Duodenal mucosa (tissue), 2 donors: ENCODE measurements around the gene RFX7.

ENCODE experiments used
- H3K27ac ChIP-seq: one replicate; pipeline ENCODE4 v1.7.0; 2013; ENCODE audit warnings: low read depth, low read length
- H3K27me3 ChIP-seq, 2 donors: one replicate each; pipeline ENCODE4 v1.7.0; 2013; ENCODE audit warnings: low read length in 2 of 2, control low read depth in 1 of 2; ENCODE audit not compliant: insufficient read depth in 2 of 2, control insufficient read depth in 1 of 2
- H3K36me3 ChIP-seq, 2 donors: one replicate each; pipeline ENCODE4 v1.7.0; 2013; ENCODE audit warnings: low read length in 2 of 2, control low read depth in 1 of 2; ENCODE audit not compliant: insufficient read depth in 2 of 2, control insufficient read depth in 1 of 2
- H3K4me1 ChIP-seq, 2 donors: one replicate each; pipeline ENCODE4 v1.7.0; 2013; ENCODE audit warnings: low read length in 2 of 2, control low read depth in 1 of 2; ENCODE audit not compliant: insufficient read depth in 2 of 2, control insufficient read depth in 1 of 2
- H3K4me3 ChIP-seq, 2 donors: one replicate each; pipeline ENCODE4 v1.7.0; 2013; ENCODE audit warnings: low read length in 2 of 2, low read depth in 1 of 2
- H3K9ac ChIP-seq, 2 donors: one replicate each; pipeline ENCODE4 v1.7.0; 2013; ENCODE audit warnings: low read length in 2 of 2, low read depth in 1 of 2
- H3K9me3 ChIP-seq, 2 donors: one replicate each; pipeline ENCODE4 v1.7.0; 2013; ENCODE audit warnings: low read length in 2 of 2, control low read depth in 1 of 2; ENCODE audit not compliant: control insufficient read depth in 1 of 2

RFX7 gene

GRCh38 chr15:56150204-56150603, 93.5 kb downstream of the RFX7 start:
- Histone ChIP-seq H3K36me3 (peaks cover 0 to 5% of the 10 kb centered on the region in 2 donors), H3K27me3 (no peaks in the 10 kb centered on the region), H3K9ac (no peak overlapping the region), H3K27ac (no peak overlapping the region), H3K4me1 (no peaks in the 10 kb centered on the region), H3K9me3 (peaks cover 2 to 5% of the 10 kb centered on the region in 2 donors), H3K4me3 (no peak overlapping the region)

- H3K9me3 ChIP-seq: no peaks in the 10 kb centered on the region
- H3K4me1 ChIP-seq: no peaks in the 10 kb centered on the region
- H3K4me3 ChIP-seq: no peak overlapping the region
- H3K27me3 ChIP-seq: no peaks in the 10 kb centered on the region
- H3K9ac ChIP-seq: no peak overlapping the region
- peaks cover under 1 to 9% of the 10 kb centered on the region in 2 donors for H3K36me3 ChIP-seq
- no peak overlapping the region for H3K27ac ChIP-seq
These were observed 95.6 kb downstream of the RFX7 start for GRCh38 chr15:56148064-56148463.

GRCh38 chr15:56146756-56147155, 96.9 kb downstream of the RFX7 start:
- H3K36me3 ChIP-seq: peaks cover 13 to 18% of the 10 kb centered on the region in 2 donors
- H3K4me1 ChIP-seq: no peaks in the 10 kb centered on the region
- H3K27ac ChIP-seq: no peak overlapping the region
- no peak overlapping the region for H3K9ac ChIP-seq
- no peaks in the 10 kb centered on the region for H3K9me3 ChIP-seq
- no peak overlapping the region for H3K4me3 ChIP-seq
- H3K27me3 ChIP-seq: no peaks in the 10 kb centered on the region

- peaks cover 11 to 24% of the 10 kb centered on the region in 2 donors for H3K36me3 ChIP-seq
- peaks cover 3 to 21% of the 10 kb centered on the region in 2 donors for H3K9me3 ChIP-seq
- no peak overlapping the region for H3K27ac ChIP-seq
- H3K4me1 ChIP-seq: no peaks in the 10 kb centered on the region
- H3K9ac ChIP-seq: no peak overlapping the region
- no peak overlapping the region for H3K4me3 ChIP-seq
- H3K27me3 ChIP-seq: no peaks in the 10 kb centered on the region
These were observed 115.6 kb downstream of the RFX7 start for GRCh38 chr15:56128081-56128480.

- Histone ChIP-seq H3K9me3 (peaks cover 3 to 21% of the 10 kb centered on the region in 2 donors), H3K36me3 (peaks cover 11 to 29% of the 10 kb centered on the region in 2 donors), H3K4me3 (no peak overlapping the region), H3K9ac (no peak overlapping the region), H3K27me3 (no peaks in the 10 kb centered on the region), H3K4me1 (no peaks in the 10 kb centered on the region), H3K27ac (no peak overlapping the region)
These were observed 117.3 kb downstream of the RFX7 start for GRCh38 chr15:56126409-56126808.

GRCh38 chr15:56124391-56124790, 119.3 kb downstream of the RFX7 start:
- H3K9me3 ChIP-seq: peaks cover 10 to 29% of the 10 kb centered on the region in 2 donors
- H3K36me3 ChIP-seq: peaks cover 11 to 26% of the 10 kb centered on the region in 2 donors
- no peak overlapping the region for H3K9ac ChIP-seq
- no peak overlapping the region for H3K4me3 ChIP-seq
- H3K27ac ChIP-seq: no peak overlapping the region
- no peaks in the 10 kb centered on the region for H3K27me3 ChIP-seq
- no peaks in the 10 kb centered on the region for H3K4me1 ChIP-seq

GRCh38 chr15:56105855-56106254, 137.8 kb downstream of the RFX7 start:
- Histone ChIP-seq H3K9ac (no peak overlapping the region), H3K9me3 (no peaks in the 10 kb centered on the region), H3K27me3 (no peaks in the 10 kb centered on the region), H3K27ac (no peak overlapping the region), H3K36me3 (no peaks in the 10 kb centered on the region), H3K4me1 (no peaks in the 10 kb centered on the region), H3K4me3 (no peak overlapping the region)

- Histone ChIP-seq H3K36me3 (peaks cover 5 to 11% of the 10 kb centered on the region in 2 donors), H3K9ac (no peak overlapping the region), H3K27me3 (no peaks in the 10 kb centered on the region), H3K9me3 (no peaks in the 10 kb centered on the region), H3K4me3 (no peak overlapping the region), H3K4me1 (no peaks in the 10 kb centered on the region), H3K27ac (no peak overlapping the region)
These were observed 141.2 kb downstream of the RFX7 start for GRCh38 chr15:56102441-56102840.

- H3K9ac ChIP-seq: no peak overlapping the region
- no peaks in the 10 kb centered on the region for H3K4me1 ChIP-seq
- no peak overlapping the region for H3K27ac ChIP-seq
- peaks cover 29 to 34% of the 10 kb centered on the region in 2 donors for H3K36me3 ChIP-seq
- no peaks in the 10 kb centered on the region for H3K9me3 ChIP-seq
- no peak overlapping the region for H3K4me3 ChIP-seq
- no peaks in the 10 kb centered on the region for H3K27me3 ChIP-seq
These were observed 144.4 kb downstream of the RFX7 start for GRCh38 chr15:56099311-56099710.

- H3K4me1 ChIP-seq: no peaks in the 10 kb centered on the region
- peaks cover 38 to 43% of the 10 kb centered on the region in 2 donors for H3K36me3 ChIP-seq
- no peak overlapping the region for H3K27ac ChIP-seq
- H3K9me3 ChIP-seq: no peaks in the 10 kb centered on the region
- H3K4me3 ChIP-seq: no peak overlapping the region
- no peaks in the 10 kb centered on the region for H3K27me3 ChIP-seq
- H3K9ac ChIP-seq: no peak overlapping the region
These were observed 145.3 kb downstream of the RFX7 start for GRCh38 chr15:56098195-56098863.
